GM12878 (cell line): ENCODE results near the gene IRF2. TPM values are rescaled to one million over a fixed set of nuclear protein-coding genes. Genes with fewer than 3 reads are reported as not detected.

Experiments
- CHD2 ChIP-seq: IDR thresholded peaks from 2 replicates; pipeline ENCODE4 v1.6.1; 2011; ENCODE audit warnings: low read depth, low read length, improper control_type of control experiment, borderline replicate concordance
- CREB1 ChIP-seq: IDR thresholded peaks from 2 replicates; pipeline ENCODE4 v1.6.1; 2012; ENCODE audit warnings: low read depth, mild to moderate bottlenecking, inconsistent platforms
- E2F8 ChIP-seq: fragments of 450-650 bp; IDR thresholded peaks from 2 replicates; pipeline ENCODE4 v1.6.1; 2018; ENCODE audit warnings: mild to moderate bottlenecking, low read depth, moderate library complexity; ENCODE audit not compliant: partially characterized antibody
- ELK1 ChIP-seq: IDR thresholded peaks from 2 replicates; pipeline ENCODE4 v1.6.1; 2012; ENCODE audit warnings: low read depth, low read length, improper control_type of control experiment
- ESRRA ChIP-seq: IDR thresholded peaks from 2 replicates; pipeline ENCODE4 v1.6.1; 2012; ENCODE audit warnings: mild to moderate bottlenecking, low read length, improper control_type of control experiment
- HDAC6 ChIP-seq: fragments of 200-600 bp; sonication (generic); IDR thresholded peaks from one replicate; pipeline ENCODE4 v1.8.0; 2017; ENCODE audit warnings: antibody characterized with exemption; ENCODE audit not compliant: unreplicated experiment
- IRF5 ChIP-seq: fragments of 450-650 bp; IDR thresholded peaks from 2 replicates; pipeline ENCODE4 v1.6.1; 2017; ENCODE audit warnings: borderline replicate concordance
- JUND ChIP-seq: IDR thresholded peaks from 2 replicates; pipeline ENCODE4 v1.6.1; 2012; ENCODE audit warnings: low read depth, mild to moderate bottlenecking, low read length, improper control_type of control experiment, moderate library complexity
- MXI1 ChIP-seq: fragments of 150-350 bp; IDR thresholded peaks from 2 replicates; pipeline ENCODE4 v1.6.1; 2011; ENCODE audit warnings: low read depth, mild to moderate bottlenecking, inconsistent platforms, low read length, improper control_type of control experiment
- MYC ChIP-seq: IDR thresholded peaks from 2 replicates; pipeline ENCODE4 v1.6.1; 2011; ENCODE audit warnings: mild to moderate bottlenecking, low read length, moderate library complexity, inconsistent platforms; ENCODE audit not compliant: insufficient read depth, insufficient replicate concordance, insufficient read length, severe bottlenecking
- NBN ChIP-seq: fragments of 450-650 bp; IDR thresholded peaks from 2 replicates; pipeline ENCODE4 v1.6.1; 2016
- NFXL1 ChIP-seq: fragments of 450-650 bp; IDR thresholded peaks from 2 replicates; pipeline ENCODE4 v1.6.1; 2017; ENCODE audit warnings: antibody characterized with exemption, mild to moderate bottlenecking, borderline replicate concordance
- NR2C2 ChIP-seq: IDR thresholded peaks from 2 replicates; pipeline ENCODE4 v1.6.1; 2011; ENCODE audit warnings: borderline replicate concordance, low read depth; ENCODE audit not compliant: control insufficient read depth, insufficient read length
- PAX5 ChIP-seq: IDR thresholded peaks from 2 replicates; pipeline ENCODE4 v1.6.1; 2011; ENCODE audit warnings: low read depth, low read length, borderline replicate concordance
- POLR2AphosphoS2 ChIP-seq: IDR thresholded peaks from 2 replicates; pipeline ENCODE4 v1.6.1; 2011; ENCODE audit warnings: low read depth, mild to moderate bottlenecking, low read length, improper control_type of control experiment, moderate library complexity
- RAD21 ChIP-seq: IDR thresholded peaks from 2 replicates; pipeline ENCODE4 v1.6.1; 2011; ENCODE audit warnings: mild to moderate bottlenecking, low read depth, low read length, moderate library complexity; ENCODE audit not compliant: insufficient read depth
- RAD51 ChIP-seq: fragments of 450-650 bp; IDR thresholded peaks from 2 replicates; pipeline ENCODE4 v1.6.1; 2016; ENCODE audit warnings: moderate library complexity, mild to moderate bottlenecking, inconsistent platforms
- SMC3 ChIP-seq: IDR thresholded peaks from 2 replicates; pipeline ENCODE4 v1.6.1; 2011; ENCODE audit warnings: low read length, improper control_type of control experiment, borderline replicate concordance
- TBL1XR1 ChIP-seq: IDR thresholded peaks from 2 replicates; pipeline ENCODE4 v1.6.1; 2012; ENCODE audit warnings: low read depth, low read length, improper control_type of control experiment
- TCF7 ChIP-seq: IDR thresholded peaks from 2 replicates; pipeline ENCODE4 v1.6.1; 2014; ENCODE audit warnings: antibody characterized with exemption, borderline replicate concordance
- USF1 ChIP-seq: IDR thresholded peaks from 2 replicates; pipeline ENCODE4 v1.6.1; 2011; ENCODE audit warnings: borderline replicate concordance, low read depth, mild to moderate bottlenecking, moderate library complexity, mixed read lengths, low read length; ENCODE audit not compliant: insufficient read depth; ENCODE audit errors: extremely low read length
- USF2 ChIP-seq: IDR thresholded peaks from 2 replicates; pipeline ENCODE4 v1.6.1; 2011; ENCODE audit warnings: low read depth, low read length, improper control_type of control experiment, borderline replicate concordance
- WRNIP1 ChIP-seq: IDR thresholded peaks from 2 replicates; pipeline ENCODE4 v1.6.1; 2011; ENCODE audit warnings: low read depth, low read length, improper control_type of control experiment, borderline replicate concordance
- YBX1 ChIP-seq: fragments of 450-650 bp; IDR thresholded peaks from 2 replicates; pipeline ENCODE4 v1.6.1; 2016; ENCODE audit warnings: antibody characterized with exemption
- polyA plus RNA-seq, 11 experiments: library from polyadenylated mRNA; depleted of rRNA in 4 of 11; unstranded in 6 of 11; stranded (reverse) in 5 of 11; fragments of >200 nt; fragmentation: Nextera tagmentation in 4 of 11; fragmentation: Illumina TruSeq in 1 of 11; extraction: Ambion mirVana in 4 of 11; extraction: Trizol in 1 of 11; gene quantifications; 1 replicate in 1 of 11; 2 replicates in 10 of 11; pipeline versions ENCODE4 v1.2.1 to v1.2.3, GENCODE V29; 2011 to 2016; ENCODE audit warnings: inconsistent platforms in 2 of 11, missing spikeins in 2 of 11, low read depth in 1 of 11
- total RNA-seq, 4 experiments: library from RNA; depleted of rRNA in 3 of 4; stranded (reverse); fragments of >200 nt in 3 of 4; fragmentation: Illumina TruSeq in 1 of 4; extraction: Trizol in 1 of 4; gene quantifications; 2 replicates each; pipeline versions ENCODE4 v1.2.1 to v1.2.3, GENCODE V29; 2013 to 2021

IRF2 gene
- total and polyA plus RNA-seq, 10 of the 15 experiments (the other 5 are each of a cell fraction or from before 2014, with no cell fraction given): 45.1 to 99.3 (median 58.9) TPM

- TF ChIP-seq CREB1: no peak
- no peak for TF ChIP-seq ESRRA
- 0 out of 2 replicates have a peak, but pooled peaks have one; percentile 12 for TF ChIP-seq PAX5
- no peak for TF ChIP-seq WRNIP1
- TF ChIP-seq ELK1: no peak
- TF ChIP-seq NBN: peak; percentile 68; the same call in 1 of the 2 replicates
- no peak for TF ChIP-seq RAD51
- TF ChIP-seq YBX1: no peak
- TF ChIP-seq USF1: no peak
- TF ChIP-seq MYC: no peak
- TF ChIP-seq E2F8: no peak
- no peak for TF ChIP-seq NFXL1
- TF ChIP-seq JUND: no peak
- TF ChIP-seq TBL1XR1: no peak
- TF ChIP-seq SMC3: no peak
- TF ChIP-seq RAD21: no peak
- no peak for TF ChIP-seq USF2
- TF ChIP-seq POLR2AphosphoS2: no peak
- no peak for TF ChIP-seq TCF7
- no peak for TF ChIP-seq CHD2
- no peak for TF ChIP-seq IRF5
- TF ChIP-seq HDAC6: no peak
- TF ChIP-seq MXI1: no peak
- no peak for TF ChIP-seq NR2C2
Measured at GRCh38 chr4:184382189-184382846, 92.0 kb downstream of the IRF2 start (continued).
